ENCODE measurements around the gene SEMA6A. TPM values are rescaled to one million over a fixed set of nuclear protein-coding genes. Genes with fewer than 3 reads are reported as not detected.

Gene SEMA6A
- total RNA-seq, 1 experiment from 2014 or later, result 406 TPM

DNA sequence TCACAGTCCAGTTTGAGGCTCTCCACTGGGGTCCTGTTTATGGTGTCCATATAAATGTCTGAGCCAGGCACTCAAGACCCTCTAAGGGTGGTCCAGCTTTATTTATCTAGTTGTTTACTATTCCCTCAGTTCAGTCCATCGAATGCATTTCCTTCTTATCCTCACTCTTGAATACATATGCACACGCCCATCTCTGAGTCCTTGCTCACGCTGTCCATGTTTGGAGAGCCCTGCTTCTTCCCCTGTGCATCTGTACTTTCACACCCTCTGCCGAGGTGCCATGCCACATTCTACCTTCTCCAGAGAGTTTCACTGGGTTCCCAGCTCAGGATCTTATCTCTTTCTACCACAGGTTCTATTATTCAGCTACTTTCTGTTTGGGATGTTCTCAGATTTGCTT, 30.2 kb upstream of the SEMA6A start (continued):
- no peak for TF ChIP-seq MLX (CRISPR knock-in tag; IDR thresholded peaks at IDR 0.05)
- TF ChIP-seq NFE2L1 (CRISPR knock-in tag; IDR thresholded peaks at IDR 0.05), result no peak
- TF ChIP-seq TEAD1 (CRISPR knock-in tag; IDR thresholded peaks at IDR 0.05), result no peak
- TF ChIP-seq HMGXB4 (CRISPR knock-in tag; IDR thresholded peaks at IDR 0.05), result no peak
- no peak for TF ChIP-seq ZMAT4 (CRISPR knock-in tag; IDR thresholded peaks at IDR 0.05)
- TF ChIP-seq, protein P1, sequence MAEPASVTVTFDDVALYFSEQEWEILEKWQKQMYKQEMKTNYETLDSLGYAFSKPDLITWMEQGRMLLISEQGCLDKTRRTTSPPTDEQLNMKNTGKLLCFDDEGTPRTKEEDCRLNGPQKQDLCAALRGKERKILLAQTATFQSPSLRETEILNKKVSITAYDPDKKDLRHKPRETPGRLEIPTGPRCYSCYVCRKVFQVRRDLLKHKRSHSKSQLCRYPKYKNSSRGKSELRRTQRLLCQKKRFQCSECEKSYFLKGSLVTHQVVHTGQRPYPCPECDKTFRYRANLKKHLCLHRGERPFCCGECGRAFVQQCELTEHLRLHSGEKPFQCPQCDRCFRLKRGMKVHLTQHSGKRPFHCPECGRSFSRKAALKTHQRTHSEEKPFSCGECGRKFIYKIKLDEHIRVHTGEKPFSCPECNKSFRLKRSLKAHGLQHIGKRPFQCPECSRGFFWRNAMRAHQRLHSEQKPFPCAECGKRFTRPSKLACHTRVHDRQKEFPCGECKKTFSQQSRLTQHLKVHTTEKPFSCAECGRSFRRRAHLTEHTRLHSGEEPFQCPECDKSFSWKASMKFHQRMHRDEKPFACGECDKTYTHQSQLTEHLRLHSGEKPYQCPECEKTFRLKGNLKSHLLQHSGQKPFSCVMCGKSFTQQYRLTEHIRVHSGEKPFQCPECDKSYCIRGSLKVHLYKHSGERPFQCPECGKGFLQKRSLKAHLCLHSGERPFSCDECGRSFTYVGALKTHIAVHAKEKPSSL (CRISPR knock-in tag; conservative IDR thresholded peaks at IDR 0.05), result no peak
- TF ChIP-seq ZNF396 (CRISPR knock-in tag; IDR thresholded peaks at IDR 0.05; ENCODE audit: borderline replicate concordance), result no peak
- no peak for TF ChIP-seq ZNF532 (CRISPR knock-in tag; IDR thresholded peaks at IDR 0.05; ENCODE audit: borderline replicate concordance)

DNA sequence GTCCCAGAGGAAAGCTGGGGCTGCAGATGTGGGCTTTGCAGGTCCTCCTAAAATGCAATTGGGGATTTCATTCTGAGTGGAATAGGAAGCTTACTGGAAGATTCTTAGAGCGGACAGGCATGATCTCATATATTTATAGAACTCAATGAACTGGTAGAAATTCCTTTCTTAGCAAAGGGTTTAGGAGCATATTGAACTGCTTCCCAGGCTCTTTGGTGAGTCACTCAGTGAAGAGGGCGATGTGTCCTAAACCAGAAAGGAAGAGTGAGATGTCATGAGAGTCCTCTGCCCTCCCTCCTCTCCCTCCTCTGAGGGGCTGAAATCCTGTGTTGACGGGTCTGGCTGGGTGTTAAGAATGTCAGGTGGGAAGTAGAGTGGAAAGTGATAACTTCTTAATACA, 26.3 kb upstream of the SEMA6A start:
- Mint-ChIP-seq H3K27me3 (ENCODE audit: low read depth) (no peaks in the 10 kb centered on the region), H3K9me3 (no peaks in the 10 kb centered on the region), H3K4me1 (peaks cover 10% of the 10 kb centered on the region), H3K4me3 (no peak overlapping the region), H3K36me3 (no peaks in the 10 kb centered on the region), H3K27ac (no peak overlapping the region)
- POLR2A ChIA-PET, result interaction anchor here (0.6 to 0.7 kb wide), 2 partner anchors 9 to 24 kb away, joined by 3 to 4 read pairs; no protein-coding TSS in a partner anchor
- no peak for DNase-seq (ENCODE audit: low spot score)
- no peak for ATAC-seq
- TF ChIP-seq FOXK1 (CRISPR knock-in tag; IDR thresholded peaks at IDR 0.05), result no peak
- TF ChIP-seq NR1H2 (CRISPR knock-in tag; IDR thresholded peaks at IDR 0.05), result no peak
- no peak for TF ChIP-seq ZBTB21 (CRISPR knock-in tag; IDR thresholded peaks at IDR 0.05; ENCODE audit: borderline replicate concordance)
- TF ChIP-seq CREM (CRISPR knock-in tag; IDR thresholded peaks at IDR 0.05), result no peak
- no peak for TF ChIP-seq TEAD1 (CRISPR knock-in tag; IDR thresholded peaks at IDR 0.05)
- TF ChIP-seq NFYB (CRISPR knock-in tag; conservative IDR thresholded peaks at IDR 0.05; ENCODE audit: low read depth), result no peak
- no peak for TF ChIP-seq ZNF671 (CRISPR knock-in tag; IDR thresholded peaks at IDR 0.05)
- TF ChIP-seq TEAD4 (CRISPR knock-in tag; IDR thresholded peaks at IDR 0.05), result no peak
- TF ChIP-seq SOX15 (CRISPR knock-in tag; IDR thresholded peaks at IDR 0.05), result no peak
- TF ChIP-seq, protein P2, sequence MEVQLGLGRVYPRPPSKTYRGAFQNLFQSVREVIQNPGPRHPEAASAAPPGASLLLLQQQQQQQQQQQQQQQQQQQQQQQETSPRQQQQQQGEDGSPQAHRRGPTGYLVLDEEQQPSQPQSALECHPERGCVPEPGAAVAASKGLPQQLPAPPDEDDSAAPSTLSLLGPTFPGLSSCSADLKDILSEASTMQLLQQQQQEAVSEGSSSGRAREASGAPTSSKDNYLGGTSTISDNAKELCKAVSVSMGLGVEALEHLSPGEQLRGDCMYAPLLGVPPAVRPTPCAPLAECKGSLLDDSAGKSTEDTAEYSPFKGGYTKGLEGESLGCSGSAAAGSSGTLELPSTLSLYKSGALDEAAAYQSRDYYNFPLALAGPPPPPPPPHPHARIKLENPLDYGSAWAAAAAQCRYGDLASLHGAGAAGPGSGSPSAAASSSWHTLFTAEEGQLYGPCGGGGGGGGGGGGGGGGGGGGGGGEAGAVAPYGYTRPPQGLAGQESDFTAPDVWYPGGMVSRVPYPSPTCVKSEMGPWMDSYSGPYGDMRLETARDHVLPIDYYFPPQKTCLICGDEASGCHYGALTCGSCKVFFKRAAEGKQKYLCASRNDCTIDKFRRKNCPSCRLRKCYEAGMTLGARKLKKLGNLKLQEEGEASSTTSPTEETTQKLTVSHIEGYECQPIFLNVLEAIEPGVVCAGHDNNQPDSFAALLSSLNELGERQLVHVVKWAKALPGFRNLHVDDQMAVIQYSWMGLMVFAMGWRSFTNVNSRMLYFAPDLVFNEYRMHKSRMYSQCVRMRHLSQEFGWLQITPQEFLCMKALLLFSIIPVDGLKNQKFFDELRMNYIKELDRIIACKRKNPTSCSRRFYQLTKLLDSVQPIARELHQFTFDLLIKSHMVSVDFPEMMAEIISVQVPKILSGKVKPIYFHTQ (CRISPR knock-in tag; IDR thresholded peaks at IDR 0.05), result no peak
- no peak for TF ChIP-seq HMGXB4 (CRISPR knock-in tag; IDR thresholded peaks at IDR 0.05)
- no peak for TF ChIP-seq FOXP1 (CRISPR knock-in tag; IDR thresholded peaks at IDR 0.05; ENCODE audit: borderline replicate concordance)
- TF ChIP-seq, protein P3, sequence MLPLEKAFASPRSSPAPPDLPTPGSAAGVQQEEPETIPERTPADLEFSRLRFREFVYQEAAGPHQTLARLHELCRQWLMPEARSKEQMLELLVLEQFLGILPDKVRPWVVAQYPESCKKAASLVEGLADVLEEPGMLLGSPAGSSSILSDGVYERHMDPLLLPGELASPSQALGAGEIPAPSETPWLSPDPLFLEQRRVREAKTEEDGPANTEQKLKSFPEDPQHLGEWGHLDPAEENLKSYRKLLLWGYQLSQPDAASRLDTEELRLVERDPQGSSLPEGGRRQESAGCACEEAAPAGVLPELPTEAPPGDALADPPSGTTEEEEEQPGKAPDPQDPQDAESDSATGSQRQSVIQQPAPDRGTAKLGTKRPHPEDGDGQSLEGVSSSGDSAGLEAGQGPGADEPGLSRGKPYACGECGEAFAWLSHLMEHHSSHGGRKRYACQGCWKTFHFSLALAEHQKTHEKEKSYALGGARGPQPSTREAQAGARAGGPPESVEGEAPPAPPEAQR (CRISPR knock-in tag; IDR thresholded peaks at IDR 0.05), result no peak
- no peak for TF ChIP-seq EMX1 (CRISPR knock-in tag; IDR thresholded peaks at IDR 0.05)
- CTCF ChIA-PET, result no interaction called here
